Suppressor macrophage (primary cell): ENCODE data around the gene MYADML2.

Experiments
- DNase-seq, 4 experiments: peaks; one replicate each; pipeline ENCODE4 v3.0.0-alpha.2; 2020 to 2022

The MYADML2 gene

GRCh38 chr17:81978524-81979298, 31.7 kb upstream of the MYADML2 start:
- DNase-seq, result no peak

DNA sequence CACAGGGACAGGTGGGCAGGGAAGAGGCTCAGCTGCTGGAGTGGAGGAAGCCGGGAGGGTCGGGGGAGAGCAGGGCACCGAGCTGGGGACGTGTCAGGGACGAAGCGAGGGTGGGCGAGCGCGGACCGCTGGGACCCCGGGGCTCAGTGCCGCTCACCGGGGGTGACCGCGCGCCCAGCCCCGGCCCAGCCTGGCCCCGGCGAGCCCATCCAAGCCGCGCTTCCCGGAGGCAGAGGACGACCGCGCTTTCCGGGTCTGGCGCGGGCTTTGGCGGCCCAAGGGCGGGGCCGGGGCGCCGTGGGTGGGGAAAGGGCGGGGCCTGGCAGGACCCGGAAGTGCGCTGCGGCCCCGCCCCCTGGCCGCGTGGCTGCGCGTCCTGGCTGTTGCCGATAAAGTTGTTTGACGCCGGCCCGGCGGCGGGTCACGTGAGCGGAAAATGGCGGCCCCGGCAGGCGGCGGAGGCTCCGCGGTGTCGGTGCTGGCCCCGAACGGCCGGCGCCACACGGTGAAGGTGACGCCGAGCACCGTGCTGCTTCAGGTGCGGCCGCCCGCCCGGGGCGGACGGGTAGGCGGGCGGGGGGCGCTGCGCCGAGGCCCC, 30.3 kb upstream of the MYADML2 start, which contains the start of gene ASPSCR1:
Gene ASPSCR1 (plus strand): TSS at position 419 of the 598 bp plus-strand sequence. CDS start 18 bp downstream, at position 437.
- DNase-seq, result peak; percentile 96 to 99 (median 98)

- peak; percentile 29 to 61 (median 40) for DNase-seq
These were observed 29.5 kb upstream of the MYADML2 start for GRCh38 chr17:81976332-81977210.

DNA sequence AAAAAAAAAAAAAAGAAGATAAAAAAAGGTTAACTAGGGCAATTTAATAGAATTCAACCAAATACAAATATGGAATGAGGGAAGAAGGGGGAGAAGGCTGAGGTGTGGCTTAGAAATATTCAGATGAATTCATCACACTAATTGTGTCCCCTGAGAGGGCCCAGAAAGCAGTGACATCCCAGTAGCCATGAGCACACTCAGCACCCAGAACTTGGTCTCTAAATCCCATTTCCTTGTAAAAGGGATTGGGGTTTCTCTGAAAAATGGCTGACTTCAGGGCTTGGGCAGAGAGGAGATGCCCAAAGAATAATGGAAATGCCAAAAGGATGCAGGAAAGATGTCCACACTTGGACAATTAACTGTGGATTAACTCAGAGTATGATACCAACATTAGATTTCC, 26.4 kb upstream of the MYADML2 start:
- no peak for DNase-seq

GRCh38 chr17:81968850-81969812, 22.1 kb upstream of the MYADML2 start:
- DNase-seq, result no peak

DNA sequence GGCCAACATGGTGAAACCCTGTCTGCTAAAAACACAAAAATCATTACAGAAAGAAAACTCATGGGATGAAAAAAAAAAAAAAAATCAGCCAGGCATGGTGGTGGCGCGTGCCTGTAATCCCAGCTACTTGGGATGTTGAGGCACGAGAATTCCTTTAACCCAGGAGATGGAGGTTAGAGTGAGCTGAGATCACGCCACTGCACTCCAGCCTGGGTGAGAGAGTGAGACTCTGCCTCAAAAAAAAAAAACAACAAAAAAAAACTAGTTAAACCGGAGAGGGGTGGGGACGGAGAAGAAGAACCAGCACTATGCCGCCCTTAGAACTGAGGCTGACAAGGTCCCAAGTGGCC, 21.3 kb upstream of the MYADML2 start:
- no peak for DNase-seq

DNA sequence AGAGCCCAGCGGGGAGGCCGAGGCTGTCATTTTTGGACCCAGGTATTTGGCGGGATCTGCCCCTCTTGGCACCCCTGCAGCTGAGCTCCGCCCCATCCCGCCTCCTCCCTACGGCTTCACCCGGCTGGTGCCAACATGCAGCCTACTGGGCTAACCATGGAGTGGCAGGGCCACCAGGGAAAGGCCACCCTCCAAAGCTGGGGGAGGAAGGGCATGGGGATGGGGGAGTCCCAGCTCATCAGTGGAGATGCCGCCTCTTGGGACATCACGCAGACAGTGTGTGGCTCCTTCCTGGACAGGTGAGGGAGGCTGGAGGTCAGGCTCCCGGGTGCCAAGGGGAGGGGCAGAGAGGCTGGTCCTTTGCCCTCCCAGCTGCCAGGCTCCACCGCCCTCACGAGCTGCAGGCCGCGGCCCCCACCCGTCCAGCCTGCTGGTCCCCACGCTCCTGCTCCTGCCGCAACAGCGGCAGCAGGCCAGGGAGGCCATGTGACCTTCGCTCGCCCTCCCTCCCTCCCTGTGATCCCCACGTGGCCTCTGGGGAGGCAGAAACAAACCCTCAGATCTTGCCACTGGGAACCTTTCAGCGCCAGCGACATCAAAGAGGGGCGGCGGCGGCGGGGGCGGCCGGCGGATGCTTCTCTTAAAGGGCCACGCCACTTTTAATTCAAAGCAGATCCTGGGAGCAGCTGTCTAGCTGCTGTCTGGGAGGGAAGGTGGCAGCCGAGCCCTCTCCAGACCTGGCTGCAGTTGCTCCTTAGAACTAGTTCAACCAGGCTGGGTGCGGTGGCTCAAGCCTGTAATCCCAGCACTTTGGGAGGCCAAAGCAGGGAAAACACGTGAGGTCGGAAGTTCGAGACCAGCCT, 20.7 kb upstream of the MYADML2 start:
- DNase-seq, result peak; percentile 90 to 95 (median 94)

DNA sequence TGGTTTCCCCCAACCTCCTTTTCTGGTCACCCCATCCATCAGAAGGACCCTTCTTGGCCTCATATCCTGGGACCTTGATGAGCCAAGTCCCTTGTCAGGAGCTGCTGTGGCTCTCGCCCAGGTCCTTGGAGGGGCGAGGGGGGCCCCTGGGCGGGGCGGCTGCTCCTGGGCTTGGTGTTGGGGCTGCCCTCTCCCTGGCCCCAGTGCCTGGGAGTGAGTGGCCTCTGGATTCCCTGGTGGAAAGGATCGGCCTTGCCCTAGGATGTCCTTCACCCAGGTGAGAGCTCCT, 20.2 kb upstream of the MYADML2 start:
- DNase-seq, result no peak

DNA sequence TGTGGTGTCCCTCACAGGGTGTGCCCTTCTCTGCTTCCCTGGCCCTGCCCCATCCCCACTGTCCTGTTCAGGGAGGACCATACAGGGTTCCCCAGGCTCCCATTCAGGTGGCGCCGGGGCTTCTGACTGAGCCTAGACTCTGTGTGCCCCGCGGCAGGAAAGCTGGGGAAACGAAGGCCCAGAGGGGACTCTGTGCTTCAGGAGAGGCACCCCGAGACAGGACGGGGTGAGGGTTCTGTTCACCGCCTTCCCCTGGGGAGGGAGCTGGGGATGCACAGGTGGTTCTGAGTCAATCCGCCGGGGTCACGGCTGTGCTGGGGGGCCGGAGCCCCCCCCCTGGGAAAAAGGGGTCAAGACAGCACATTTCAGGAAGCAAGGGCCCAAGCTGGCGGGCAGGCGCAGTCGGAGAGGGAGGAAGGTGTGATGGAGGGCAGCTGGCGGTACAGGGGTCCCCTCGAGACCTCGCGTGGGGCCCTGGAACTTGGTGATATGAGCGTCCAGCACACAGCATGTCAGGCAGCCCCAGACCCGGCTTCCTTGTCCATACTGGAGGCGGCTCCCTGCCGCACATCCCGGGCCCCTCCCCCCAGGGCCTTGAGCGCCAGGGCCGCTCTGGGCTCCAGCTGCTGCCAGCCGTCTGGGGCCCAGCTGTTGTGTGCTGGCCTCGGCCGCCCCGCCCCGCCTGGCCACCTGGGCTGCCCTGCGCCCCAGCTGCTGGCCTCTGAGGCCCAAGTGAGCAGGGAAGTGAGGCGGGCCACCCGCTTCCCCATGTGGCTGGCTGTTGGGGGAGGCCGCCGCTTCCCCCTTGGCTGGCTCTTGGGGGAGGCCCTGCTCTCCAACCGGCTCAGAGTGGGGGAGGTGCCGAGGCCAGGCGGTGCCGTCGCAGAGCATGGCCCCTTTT, 19.6 kb upstream of the MYADML2 start:
- peak; percentile 50 to 82 (median 64) for DNase-seq

DNA sequence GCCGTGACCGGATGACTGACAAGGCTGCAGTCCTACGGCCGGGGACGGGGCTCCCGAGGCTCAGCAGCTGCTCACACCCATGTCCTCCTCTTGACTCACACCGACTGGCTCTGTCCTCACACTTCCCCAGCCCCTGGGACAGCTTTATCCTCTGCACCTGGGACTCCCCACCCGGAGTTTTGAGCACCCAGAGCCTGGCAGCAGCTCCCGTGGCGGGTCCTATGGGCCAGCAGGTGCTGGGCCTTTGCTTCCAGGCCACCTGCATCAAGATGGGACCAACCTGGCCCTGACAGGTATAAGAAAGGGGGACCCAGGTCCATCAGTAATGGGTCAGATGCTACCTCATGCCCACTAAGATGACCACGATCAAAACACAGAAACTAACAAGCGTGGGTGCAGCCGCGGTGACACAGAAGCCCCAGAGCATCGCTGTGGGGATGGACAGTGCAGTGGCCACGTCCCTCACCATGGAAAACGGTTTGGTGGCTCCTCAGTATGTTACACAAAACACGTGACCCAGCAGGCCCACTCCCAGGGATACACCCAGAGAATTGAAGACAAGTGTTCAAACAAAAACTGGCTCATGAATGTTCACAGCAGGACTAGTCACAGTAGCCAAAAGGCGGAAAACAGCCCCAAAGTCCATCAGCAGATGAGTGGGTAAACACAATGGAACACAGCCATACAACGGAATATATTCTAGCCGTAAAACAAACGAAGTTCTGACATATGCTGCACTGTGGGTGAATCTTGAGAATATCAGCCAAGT, 17.2 kb upstream of the MYADML2 start:
- no peak for DNase-seq

DNA sequence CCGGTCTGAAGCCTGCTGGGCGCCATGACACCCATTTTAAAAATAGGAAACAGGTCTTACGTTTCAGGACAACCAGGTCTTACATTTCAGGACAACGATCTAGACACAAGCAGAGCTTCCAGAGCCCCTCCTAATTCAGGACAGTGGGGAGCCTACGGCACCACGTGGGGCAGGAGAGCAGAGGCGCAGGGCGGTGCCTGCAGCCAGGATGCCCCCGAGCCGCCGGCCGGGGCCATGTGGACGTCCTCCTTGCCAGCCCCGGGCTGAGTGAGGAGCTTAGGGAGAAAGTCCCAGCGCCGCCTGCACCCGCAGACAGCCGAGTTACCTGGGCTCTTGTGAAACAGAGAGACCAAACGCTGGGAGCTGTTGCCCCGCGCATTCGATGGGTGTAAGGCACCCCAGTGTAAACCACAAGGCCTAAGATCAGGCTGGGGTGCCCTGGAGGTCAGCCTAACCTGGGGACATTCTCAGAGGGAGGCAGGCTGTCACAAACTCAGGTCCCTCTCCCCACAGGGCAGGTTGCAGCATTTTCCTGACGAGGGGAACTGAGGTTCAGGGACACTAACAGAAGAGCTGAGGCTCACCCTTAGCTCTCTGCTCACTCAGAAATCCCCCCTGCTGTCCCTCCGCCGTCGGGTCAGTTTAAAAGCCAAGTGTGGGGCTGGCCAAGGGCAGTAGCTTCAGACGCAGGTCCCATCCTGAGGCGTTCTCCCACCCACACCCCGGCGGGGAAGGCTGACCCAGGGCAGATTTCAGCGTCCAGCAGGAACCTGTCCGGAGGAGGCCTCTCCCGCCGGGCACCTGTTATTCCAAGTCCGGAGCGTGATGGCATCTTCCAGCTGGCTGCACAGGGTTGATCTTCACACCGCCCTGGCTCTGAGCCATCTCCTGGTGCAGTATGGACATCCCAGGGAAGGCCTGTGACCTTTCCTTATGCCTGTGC, 15.7 kb upstream of the MYADML2 start:
- no peak for DNase-seq

DNA sequence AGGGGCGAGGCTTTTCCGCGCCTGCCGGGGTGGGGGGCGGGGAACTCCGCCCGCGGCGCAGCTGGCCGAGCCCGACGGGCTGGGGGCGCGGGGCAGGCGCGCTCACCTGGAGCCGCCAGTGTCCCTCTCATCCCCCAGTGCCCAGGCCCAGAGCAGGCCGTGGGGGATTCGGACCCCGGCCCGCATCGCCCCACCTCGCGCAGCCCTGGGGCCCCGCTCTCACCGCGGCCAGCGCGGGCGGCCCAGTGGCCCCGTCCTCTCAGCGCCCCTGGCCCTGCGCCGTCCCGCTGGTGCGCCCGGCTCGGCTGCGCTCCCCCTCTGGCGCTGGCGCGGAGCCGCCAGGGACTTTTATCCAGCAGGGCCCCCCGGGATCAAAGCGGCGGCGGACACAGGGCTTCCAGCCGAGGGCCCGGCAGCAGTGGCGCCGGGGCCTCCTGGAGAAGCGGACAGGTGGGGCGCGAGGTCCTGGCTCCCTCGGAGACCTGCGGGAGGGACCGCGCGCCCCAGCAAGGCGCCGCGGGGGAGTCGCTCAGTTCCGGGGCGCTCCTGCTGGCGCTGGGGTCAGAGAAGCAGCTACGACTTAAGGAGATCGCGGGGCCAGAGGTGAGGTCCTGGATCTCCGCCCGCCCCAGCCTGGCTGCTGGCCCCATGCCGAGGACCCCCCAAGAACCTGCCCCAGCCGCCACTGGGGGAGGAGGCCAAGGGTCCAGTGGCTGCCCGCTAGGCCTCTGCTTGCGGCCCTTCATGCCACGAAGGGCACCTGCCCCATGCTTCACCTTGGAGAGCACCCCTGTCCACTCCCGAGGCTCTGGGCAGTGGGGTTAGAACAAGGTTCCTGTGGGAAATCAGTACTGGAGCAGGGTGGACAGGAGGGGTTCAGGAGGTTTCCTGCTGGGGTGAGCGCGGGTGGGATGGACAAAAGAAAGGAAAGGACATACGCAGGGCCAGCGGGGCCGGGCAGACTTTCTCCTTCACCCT, 14.8 kb upstream of the MYADML2 start:
- DNase-seq, result no peak

DNA sequence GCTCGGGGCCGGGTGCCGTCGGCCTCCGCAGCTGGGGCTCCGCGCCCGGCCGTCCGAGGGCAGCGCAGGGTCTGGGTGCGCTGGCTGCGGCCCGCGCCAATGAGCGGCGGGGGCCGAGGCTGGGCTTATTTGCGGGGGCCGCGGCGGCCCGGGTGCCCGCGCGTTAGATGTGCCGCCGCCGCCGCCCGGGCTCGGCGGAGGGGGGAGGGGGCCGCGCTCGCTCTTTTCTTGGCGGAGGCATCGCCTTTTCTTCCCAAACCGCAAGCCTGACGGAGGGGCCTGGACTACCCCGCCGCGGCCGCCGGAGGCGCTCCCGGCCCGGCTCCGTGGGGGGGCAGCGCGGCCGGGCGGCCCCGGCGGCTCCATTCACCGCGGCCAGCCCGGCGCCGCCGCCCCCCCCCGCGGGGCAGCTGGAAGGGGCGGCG, 14.1 kb upstream of the MYADML2 start, which contains the start of gene NOTUM:
Gene NOTUM (minus strand): TSS at position 101 of the 425 bp plus-strand sequence. CDS start 278 bp downstream, outside the sequence.
- peak in 3 of 4 experiments; percentile 33 to 68 (median 53) for DNase-seq

GRCh38 chr17:81960130-81960958, 13.3 kb upstream of the MYADML2 start:
- DNase-seq, result peak in 1 of 4 experiments; percentile 36

- DNase-seq, result peak; percentile 76 to 94 (median 86)
These were observed 12.5 kb upstream of the MYADML2 start for GRCh38 chr17:81959362-81960129.
